WTC11 (cell line): ENCODE measurements around the gene RNF208. TPM values are rescaled to one million over a fixed set of nuclear protein-coding genes. Genes with fewer than 3 reads are reported as not detected.

Experiments
- ATAC-seq: fragments of 200-7000 bp; cut with Tn5 transposase; 2 replicates; pipeline ENCODE4 v1.10.0; 2021; ENCODE audit warnings: mild to moderate bottlenecking, moderate library complexity
- CTCF ChIA-PET: fragments of 300-600 bp; sonication (Branson Sonifier 250); formaldehyde crosslinking; loops from one replicate; lab custom pipeline; 2021; ENCODE audit warnings: antibody characterized with exemption; lab: Charles Lee
- POLR2A ChIA-PET: fragments of 350-600 bp; sonication (Branson Sonifier 250); formaldehyde crosslinking; loops from one replicate; lab custom pipeline; 2021; ENCODE audit warnings: antibody characterized with exemption; lab: Charles Lee
- DNase-seq: peaks from one replicate; pipeline ENCODE4 v3.0.0; 2021; ENCODE audit warnings: low spot score
- H3K27ac Mint-ChIP-seq: 2 replicates; pipeline ENCODE4 v1.8.0; 2021; ENCODE audit warnings: mixed read lengths
- H3K27me3 Mint-ChIP-seq: 2 replicates; pipeline ENCODE4 v1.8.0; 2021; ENCODE audit warnings: low read depth, mild to moderate bottlenecking, moderate library complexity, mixed read lengths
- H3K36me3 Mint-ChIP-seq: 2 replicates; pipeline ENCODE4 v1.8.0; 2021; ENCODE audit warnings: mixed read lengths
- H3K4me1 Mint-ChIP-seq: 2 replicates; pipeline ENCODE4 v1.8.0; 2022; ENCODE audit warnings: mixed read lengths
- H3K4me3 Mint-ChIP-seq: 2 replicates; pipeline ENCODE4 v1.8.0; 2021; ENCODE audit warnings: mild to moderate bottlenecking, moderate library complexity, mixed read lengths
- H3K9me3 Mint-ChIP-seq: 2 replicates; pipeline ENCODE4 v1.8.0; 2021; ENCODE audit warnings: mixed read lengths
- CREM ChIP-seq: sonication (generic); formaldehyde crosslinking; IDR thresholded peaks from 2 replicates; pipeline ENCODE4 v1.8.1; 2022; ENCODE audit warnings: mild to moderate bottlenecking, missing genetic modification reagents, moderate library complexity
- FOXK1 ChIP-seq: sonication (generic); formaldehyde crosslinking; IDR thresholded peaks from 2 replicates; pipeline ENCODE4 v1.8.0; 2022; ENCODE audit warnings: mild to moderate bottlenecking, moderate library complexity, missing genetic modification reagents
- FOXP1 ChIP-seq: sonication (generic); formaldehyde crosslinking; IDR thresholded peaks from 2 replicates; pipeline ENCODE4 v1.8.0; 2022; ENCODE audit warnings: missing genetic modification reagents, mild to moderate bottlenecking, moderate library complexity, borderline replicate concordance
- GABPB1 ChIP-seq: sonication (generic); formaldehyde crosslinking; IDR thresholded peaks from 2 replicates; pipeline ENCODE4 v1.8.1; 2023; ENCODE audit warnings: mild to moderate bottlenecking, missing genetic modification reagents
- JAZF1 ChIP-seq: fragments of 250-450 bp; sonication (Bioruptor Pico); IDR thresholded peaks from 2 replicates; pipeline ENCODE4 v1.9.0; 2021; ENCODE audit warnings: moderate library complexity, mild to moderate bottlenecking, inconsistent platforms
- JUN ChIP-seq: sonication (generic); formaldehyde crosslinking; IDR thresholded peaks from 2 replicates; pipeline ENCODE4 v1.8.0; 2023; ENCODE audit warnings: mild to moderate bottlenecking, missing genetic modification reagents
- MYBL2 ChIP-seq: sonication (generic); formaldehyde crosslinking; IDR thresholded peaks from 2 replicates; pipeline ENCODE4 v1.8.1; 2023; ENCODE audit warnings: mild to moderate bottlenecking, moderate library complexity, missing genetic modification reagents
- NFE2L1 ChIP-seq: sonication (generic); formaldehyde crosslinking; IDR thresholded peaks from 2 replicates; pipeline ENCODE4 v1.8.1; 2023; ENCODE audit warnings: missing genetic modification reagents
- NFYB ChIP-seq: sonication (generic); formaldehyde crosslinking; conservative IDR thresholded peaks from 2 replicates; pipeline ENCODE4 v1.8.0; 2022; ENCODE audit warnings: low read depth, missing genetic modification reagents
- NR1H2 ChIP-seq: sonication (generic); formaldehyde crosslinking; IDR thresholded peaks from 2 replicates; pipeline ENCODE4 v1.9.0; 2021; ENCODE audit warnings: mild to moderate bottlenecking, moderate library complexity, missing genetic modification reagents
- NR2C2 ChIP-seq: sonication (generic); formaldehyde crosslinking; IDR thresholded peaks from 2 replicates; pipeline ENCODE4 v1.8.0; 2022; ENCODE audit warnings: mild to moderate bottlenecking, missing genetic modification reagents
- SP1 ChIP-seq: sonication (generic); formaldehyde crosslinking; conservative IDR thresholded peaks from 2 replicates; pipeline ENCODE4 v1.8.1; 2022; ENCODE audit warnings: missing genetic modification reagents
- TEAD1 ChIP-seq: sonication (generic); formaldehyde crosslinking; IDR thresholded peaks from 2 replicates; pipeline ENCODE4 v1.8.0; 2022; ENCODE audit warnings: mild to moderate bottlenecking, missing genetic modification reagents
- ZNF263 ChIP-seq: sonication (generic); formaldehyde crosslinking; IDR thresholded peaks from 2 replicates; pipeline ENCODE4 v1.8.1; 2022; ENCODE audit warnings: low read depth, mild to moderate bottlenecking, moderate library complexity, missing genetic modification reagents
- ZNF416 ChIP-seq: fragments of 250-450 bp; sonication (Bioruptor Pico); IDR thresholded peaks from 2 replicates; pipeline ENCODE4 v1.9.0; 2021; ENCODE audit warnings: mild to moderate bottlenecking, inconsistent platforms
- total RNA-seq: library from RNA; stranded (reverse); gene quantifications from 3 replicates; pipeline ENCODE4 v1.2.3, GENCODE V29; 2021
- TF ChIP-seq, protein P1 (sequence below): sonication (generic); formaldehyde crosslinking; IDR thresholded peaks from 2 replicates; pipeline ENCODE4 v1.8.0; 2022; ENCODE audit warnings: mild to moderate bottlenecking, missing genetic modification reagents
- TF ChIP-seq, protein P2 (sequence below): sonication (generic); formaldehyde crosslinking; IDR thresholded peaks from 2 replicates; pipeline ENCODE4 v1.8.1; 2022; ENCODE audit warnings: low read depth, missing genetic modification reagents, borderline replicate concordance
- TF ChIP-seq, protein P3 (sequence below): sonication (generic); formaldehyde crosslinking; conservative IDR thresholded peaks from 2 replicates; pipeline ENCODE4 v1.8.1; 2023; ENCODE audit warnings: mild to moderate bottlenecking, low read depth, missing genetic modification reagents, moderate library complexity
- TF ChIP-seq, protein P4 (sequence below): sonication (generic); formaldehyde crosslinking; conservative IDR thresholded peaks from 2 replicates; pipeline ENCODE4 v1.8.1; 2022; ENCODE audit warnings: mild to moderate bottlenecking, missing genetic modification reagents
- TF ChIP-seq, protein P5 (sequence below): sonication (generic); formaldehyde crosslinking; IDR thresholded peaks from 2 replicates; pipeline ENCODE4 v1.8.1; 2022; ENCODE audit warnings: mild to moderate bottlenecking, moderate library complexity, missing genetic modification reagents
- TF ChIP-seq, protein P6 (sequence below): sonication (generic); formaldehyde crosslinking; IDR thresholded peaks from 2 replicates; pipeline ENCODE4 v1.8.1; 2023; ENCODE audit warnings: mild to moderate bottlenecking, missing genetic modification reagents, moderate library complexity
- TF ChIP-seq, protein P7 (sequence below): sonication (generic); formaldehyde crosslinking; IDR thresholded peaks from 2 replicates; pipeline ENCODE4 v1.8.1; 2023; ENCODE audit warnings: mild to moderate bottlenecking, missing genetic modification reagents
- TF ChIP-seq, protein P8 (sequence below): sonication (generic); formaldehyde crosslinking; IDR thresholded peaks from 2 replicates; pipeline ENCODE4 v1.8.1; 2022; ENCODE audit warnings: low read depth, mild to moderate bottlenecking, moderate library complexity, missing genetic modification reagents, borderline replicate concordance

The RNF208 gene
- total RNA-seq, 1 experiment from 2014 or later = 14.8 TPM

DNA sequence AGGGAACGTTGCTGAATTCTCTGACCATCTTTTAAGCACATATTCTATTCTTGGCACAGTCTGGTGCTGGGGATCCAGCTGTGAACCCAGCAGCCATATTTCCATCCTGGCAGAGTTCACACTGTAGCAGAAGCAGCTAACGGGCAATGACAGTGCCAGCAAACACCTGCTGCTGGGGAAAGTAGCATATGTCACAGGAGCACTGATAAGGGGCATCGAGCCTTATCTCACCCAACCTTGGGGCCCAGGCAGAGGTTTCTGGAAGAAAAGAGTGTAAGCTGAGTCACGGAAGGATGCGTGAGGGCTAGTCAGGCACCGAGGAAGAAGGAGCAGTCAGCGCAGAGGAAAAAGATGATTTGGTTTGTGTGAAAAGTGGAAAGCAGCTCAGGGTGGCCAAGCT is 15.4 kb downstream of the RNF208 start:
- CTCF ChIA-PET = interaction anchor here (1.2 kb wide), 1 partner anchor 21 kb away, joined by 4 read pairs; the partner anchor contains the start of gene RNF224
- H3K9me3 Mint-ChIP-seq = no peaks in the 10 kb centered on the region
- peaks cover 24% of the 10 kb centered on the region for H3K36me3 Mint-ChIP-seq
- ATAC-seq (no peak), DNase-seq (no peak)
- H3K27ac Mint-ChIP-seq = peak overlapping the region; percentile 66
- POLR2A ChIA-PET = no interaction called here
- TF ChIP-seq ZNF416 (CRISPR knock-in tag) = no peak
- H3K4me3 Mint-ChIP-seq = peak overlapping the region; percentile 97
- no peaks in the 10 kb centered on the region for H3K27me3 Mint-ChIP-seq
- H3K4me1 Mint-ChIP-seq = peaks cover 27% of the 10 kb centered on the region

DNA sequence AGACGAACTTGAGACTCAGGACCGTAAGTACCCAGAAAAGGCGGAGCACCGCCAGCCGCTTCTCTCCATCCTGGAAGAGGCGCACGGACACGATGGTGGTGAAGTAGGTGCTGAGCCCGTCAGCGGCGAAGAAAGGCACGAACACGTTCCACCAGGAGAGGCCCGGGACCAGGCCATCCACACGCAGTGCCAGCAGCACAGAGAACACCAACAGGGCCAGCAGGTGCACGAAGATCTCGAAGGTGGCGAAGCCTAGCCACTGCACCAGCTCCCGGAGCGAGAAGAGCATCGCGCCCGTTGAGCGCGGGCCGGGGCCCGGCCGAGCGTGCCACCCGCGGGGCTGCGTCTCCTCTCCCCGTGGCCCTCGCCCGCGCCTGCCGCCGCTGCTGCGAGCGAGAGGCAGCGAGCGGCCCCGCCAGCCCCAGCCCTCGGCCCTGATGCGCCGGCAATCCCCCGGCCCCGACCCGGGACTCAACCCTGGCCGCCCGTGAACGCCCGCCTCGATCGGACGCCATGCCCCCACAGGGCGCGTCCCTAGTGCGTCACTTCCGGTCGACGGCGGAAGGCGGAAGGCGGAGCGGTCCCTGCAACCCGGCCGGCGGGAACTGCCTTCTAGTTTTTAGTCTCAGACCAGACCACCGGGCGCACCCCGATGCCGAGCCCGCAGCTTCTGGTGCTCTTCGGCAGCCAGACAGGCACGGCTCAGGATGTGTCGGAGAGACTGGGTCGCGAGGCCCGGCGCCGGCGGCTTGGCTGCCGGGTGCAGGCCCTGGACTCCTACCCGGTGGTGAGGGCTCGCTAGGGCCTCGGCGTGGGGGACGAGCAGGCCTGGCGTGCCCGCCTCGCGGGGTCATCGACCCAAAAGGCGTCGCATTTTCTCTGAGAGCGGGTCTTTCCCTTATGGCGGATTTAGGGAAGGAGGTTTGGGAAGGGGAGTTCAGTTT is 16.6 kb downstream of the RNF208 start, which contains the start of the genes NDOR1 and TMEM203:
TSS of gene NDOR1 (plus strand) at position 575 of the 944 bp plus-strand sequence. CDS start at position 653, 78 bp downstream.
TSS of gene TMEM203 (minus strand) at position 523 of the 944 bp plus-strand sequence. CDS start at position 289, 234 bp downstream.
- DNase-seq = peak; percentile 95
- H3K36me3 Mint-ChIP-seq = peaks cover 24% of the 10 kb centered on the region
- ChIA-PET POLR2A (interaction anchor here (1.4 kb wide), 1 partner anchor 17 kb away, joined by 4 read pairs; the partner anchor contains the start of gene SSNA1), CTCF (interaction anchor here (0.9 to 1.8 kb wide), 4 partner anchors 15 to 32 kb away, joined by 3 to 6 read pairs (median 4); partner anchors contain the start of gene SSNA1)
- H3K27ac Mint-ChIP-seq = peak within 1 kb of the TSS; percentile 82
- no peaks in the 10 kb centered on the region for H3K27me3 Mint-ChIP-seq
- H3K9me3 Mint-ChIP-seq = no peaks in the 10 kb centered on the region
- peaks cover 31% of the 10 kb centered on the region for H3K4me1 Mint-ChIP-seq
- peak; percentile 2; the same call in 1 of the 2 replicates for ATAC-seq
- H3K4me3 Mint-ChIP-seq = peak within 1 kb of the TSS; percentile 97
- peak; percentile 95 for TF ChIP-seq SP1
- TF ChIP-seq, protein P1, sequence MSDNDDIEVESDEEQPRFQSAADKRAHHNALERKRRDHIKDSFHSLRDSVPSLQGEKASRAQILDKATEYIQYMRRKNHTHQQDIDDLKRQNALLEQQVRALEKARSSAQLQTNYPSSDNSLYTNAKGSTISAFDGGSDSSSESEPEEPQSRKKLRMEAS (CRISPR knock-in tag) = peak; percentile 70
- TF ChIP-seq, protein P2, sequence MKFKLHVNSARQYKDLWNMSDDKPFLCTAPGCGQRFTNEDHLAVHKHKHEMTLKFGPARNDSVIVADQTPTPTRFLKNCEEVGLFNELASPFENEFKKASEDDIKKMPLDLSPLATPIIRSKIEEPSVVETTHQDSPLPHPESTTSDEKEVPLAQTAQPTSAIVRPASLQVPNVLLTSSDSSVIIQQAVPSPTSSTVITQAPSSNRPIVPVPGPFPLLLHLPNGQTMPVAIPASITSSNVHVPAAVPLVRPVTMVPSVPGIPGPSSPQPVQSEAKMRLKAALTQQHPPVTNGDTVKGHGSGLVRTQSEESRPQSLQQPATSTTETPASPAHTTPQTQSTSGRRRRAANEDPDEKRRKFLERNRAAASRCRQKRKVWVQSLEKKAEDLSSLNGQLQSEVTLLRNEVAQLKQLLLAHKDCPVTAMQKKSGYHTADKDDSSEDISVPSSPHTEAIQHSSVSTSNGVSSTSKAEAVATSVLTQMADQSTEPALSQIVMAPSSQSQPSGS (CRISPR knock-in tag) = no peak
- no peak for TF ChIP-seq NR1H2
- TF ChIP-seq, protein P3, sequence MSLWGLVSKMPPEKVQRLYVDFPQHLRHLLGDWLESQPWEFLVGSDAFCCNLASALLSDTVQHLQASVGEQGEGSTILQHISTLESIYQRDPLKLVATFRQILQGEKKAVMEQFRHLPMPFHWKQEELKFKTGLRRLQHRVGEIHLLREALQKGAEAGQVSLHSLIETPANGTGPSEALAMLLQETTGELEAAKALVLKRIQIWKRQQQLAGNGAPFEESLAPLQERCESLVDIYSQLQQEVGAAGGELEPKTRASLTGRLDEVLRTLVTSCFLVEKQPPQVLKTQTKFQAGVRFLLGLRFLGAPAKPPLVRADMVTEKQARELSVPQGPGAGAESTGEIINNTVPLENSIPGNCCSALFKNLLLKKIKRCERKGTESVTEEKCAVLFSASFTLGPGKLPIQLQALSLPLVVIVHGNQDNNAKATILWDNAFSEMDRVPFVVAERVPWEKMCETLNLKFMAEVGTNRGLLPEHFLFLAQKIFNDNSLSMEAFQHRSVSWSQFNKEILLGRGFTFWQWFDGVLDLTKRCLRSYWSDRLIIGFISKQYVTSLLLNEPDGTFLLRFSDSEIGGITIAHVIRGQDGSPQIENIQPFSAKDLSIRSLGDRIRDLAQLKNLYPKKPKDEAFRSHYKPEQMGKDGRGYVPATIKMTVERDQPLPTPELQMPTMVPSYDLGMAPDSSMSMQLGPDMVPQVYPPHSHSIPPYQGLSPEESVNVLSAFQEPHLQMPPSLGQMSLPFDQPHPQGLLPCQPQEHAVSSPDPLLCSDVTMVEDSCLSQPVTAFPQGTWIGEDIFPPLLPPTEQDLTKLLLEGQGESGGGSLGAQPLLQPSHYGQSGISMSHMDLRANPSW (CRISPR knock-in tag) = no peak
- TF ChIP-seq MYBL2 (CRISPR knock-in tag) = peak; percentile 77; the same call in 1 of the 2 replicates
- TF ChIP-seq JAZF1 = no peak
- peak; percentile 96 for TF ChIP-seq FOXK1 (CRISPR knock-in tag)
- TF ChIP-seq, protein P4, sequence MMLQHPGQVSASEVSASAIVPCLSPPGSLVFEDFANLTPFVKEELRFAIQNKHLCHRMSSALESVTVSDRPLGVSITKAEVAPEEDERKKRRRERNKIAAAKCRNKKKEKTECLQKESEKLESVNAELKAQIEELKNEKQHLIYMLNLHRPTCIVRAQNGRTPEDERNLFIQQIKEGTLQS = no peak
- TF ChIP-seq NFE2L1 (CRISPR knock-in tag) = no peak
- TF ChIP-seq ZNF416 (CRISPR knock-in tag) = no peak
- no peak; the same call in 1 of the 2 replicates for TF ChIP-seq NFYB (CRISPR knock-in tag)
- peak; percentile 93 for TF ChIP-seq GABPB1 (CRISPR knock-in tag)
- TF ChIP-seq TEAD1 (CRISPR knock-in tag) = peak; percentile 73; the same call in 1 of the 2 replicates
- TF ChIP-seq, protein P5, sequence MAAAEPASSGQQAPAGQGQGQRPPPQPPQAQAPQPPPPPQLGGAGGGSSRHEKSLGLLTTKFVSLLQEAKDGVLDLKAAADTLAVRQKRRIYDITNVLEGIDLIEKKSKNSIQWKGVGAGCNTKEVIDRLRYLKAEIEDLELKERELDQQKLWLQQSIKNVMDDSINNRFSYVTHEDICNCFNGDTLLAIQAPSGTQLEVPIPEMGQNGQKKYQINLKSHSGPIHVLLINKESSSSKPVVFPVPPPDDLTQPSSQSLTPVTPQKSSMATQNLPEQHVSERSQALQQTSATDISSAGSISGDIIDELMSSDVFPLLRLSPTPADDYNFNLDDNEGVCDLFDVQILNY (CRISPR knock-in tag) = peak; percentile 95
- 0 out of 2 replicates have a peak, but pooled peaks have one; percentile 8 for TF ChIP-seq NR2C2 (CRISPR knock-in tag)
- TF ChIP-seq, protein P6, sequence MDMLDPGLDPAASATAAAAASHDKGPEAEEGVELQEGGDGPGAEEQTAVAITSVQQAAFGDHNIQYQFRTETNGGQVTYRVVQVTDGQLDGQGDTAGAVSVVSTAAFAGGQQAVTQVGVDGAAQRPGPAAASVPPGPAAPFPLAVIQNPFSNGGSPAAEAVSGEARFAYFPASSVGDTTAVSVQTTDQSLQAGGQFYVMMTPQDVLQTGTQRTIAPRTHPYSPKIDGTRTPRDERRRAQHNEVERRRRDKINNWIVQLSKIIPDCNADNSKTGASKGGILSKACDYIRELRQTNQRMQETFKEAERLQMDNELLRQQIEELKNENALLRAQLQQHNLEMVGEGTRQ (CRISPR knock-in tag) = no peak
- no peak for TF ChIP-seq ZNF263 (CRISPR knock-in tag)
- peak; percentile 99 for TF ChIP-seq CREM (CRISPR knock-in tag)
- peak; percentile 79 for TF ChIP-seq FOXP1 (CRISPR knock-in tag)
- no peak; the same call in 1 of the 2 replicates for TF ChIP-seq JUN (CRISPR knock-in tag)
- TF ChIP-seq, protein P7, sequence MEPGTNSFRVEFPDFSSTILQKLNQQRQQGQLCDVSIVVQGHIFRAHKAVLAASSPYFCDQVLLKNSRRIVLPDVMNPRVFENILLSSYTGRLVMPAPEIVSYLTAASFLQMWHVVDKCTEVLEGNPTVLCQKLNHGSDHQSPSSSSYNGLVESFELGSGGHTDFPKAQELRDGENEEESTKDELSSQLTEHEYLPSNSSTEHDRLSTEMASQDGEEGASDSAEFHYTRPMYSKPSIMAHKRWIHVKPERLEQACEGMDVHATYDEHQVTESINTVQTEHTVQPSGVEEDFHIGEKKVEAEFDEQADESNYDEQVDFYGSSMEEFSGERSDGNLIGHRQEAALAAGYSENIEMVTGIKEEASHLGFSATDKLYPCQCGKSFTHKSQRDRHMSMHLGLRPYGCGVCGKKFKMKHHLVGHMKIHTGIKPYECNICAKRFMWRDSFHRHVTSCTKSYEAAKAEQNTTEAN (CRISPR knock-in tag) = peak; percentile 83; the same call in 1 of the 2 replicates
- TF ChIP-seq, protein P8, sequence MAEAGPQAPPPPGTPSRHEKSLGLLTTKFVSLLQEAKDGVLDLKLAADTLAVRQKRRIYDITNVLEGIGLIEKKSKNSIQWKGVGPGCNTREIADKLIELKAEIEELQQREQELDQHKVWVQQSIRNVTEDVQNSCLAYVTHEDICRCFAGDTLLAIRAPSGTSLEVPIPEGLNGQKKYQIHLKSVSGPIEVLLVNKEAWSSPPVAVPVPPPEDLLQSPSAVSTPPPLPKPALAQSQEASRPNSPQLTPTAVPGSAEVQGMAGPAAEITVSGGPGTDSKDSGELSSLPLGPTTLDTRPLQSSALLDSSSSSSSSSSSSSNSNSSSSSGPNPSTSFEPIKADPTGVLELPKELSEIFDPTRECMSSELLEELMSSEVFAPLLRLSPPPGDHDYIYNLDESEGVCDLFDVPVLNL (CRISPR knock-in tag) = peak; percentile 72
